ENCODE measurements around the gene PPP2R5C.

Gene PPP2R5C

GRCh38 chr14:101915871-101916815 lies 154.6 kb downstream of the PPP2R5C start:
- peaks cover 17% of the 10 kb centered on the region for H3K4me1 ChIP-seq (ENCODE audit: control insufficient read depth, insufficient read depth, low read length)
- H3K9me3 ChIP-seq (ENCODE audit: control insufficient read depth, low read length) = no peaks in the 10 kb centered on the region
- H3K27me3 ChIP-seq (replicated peaks; ENCODE audit: control insufficient read depth, insufficient read depth, low read length) = no peaks in the 10 kb centered on the region
- H3K36me3 ChIP-seq (ENCODE audit: control insufficient read depth, insufficient read depth, low read length, severe bottlenecking) = peaks cover 31% of the 10 kb centered on the region
- no peak overlapping the region for H3K4me3 ChIP-seq (ENCODE audit: low read length)
- peak overlapping the region; percentile 67 for H3K9ac ChIP-seq (ENCODE audit: low read length)
- no peak for DNase-seq (ENCODE audit: low read depth)

GRCh38 chr14:101916816-101917412 lies 155.4 kb downstream of the PPP2R5C start:
- Histone ChIP-seq H3K9ac (ENCODE audit: low read length) (peak overlapping the region; percentile 67), H3K4me1 (ENCODE audit: control insufficient read depth, insufficient read depth, low read length) (peaks cover 17% of the 10 kb centered on the region), H3K27me3 (replicated peaks; ENCODE audit: control insufficient read depth, insufficient read depth, low read length) (no peaks in the 10 kb centered on the region), H3K4me3 (ENCODE audit: low read length) (no peak overlapping the region), H3K9me3 (ENCODE audit: control insufficient read depth, low read length) (no peaks in the 10 kb centered on the region), H3K36me3 (ENCODE audit: control insufficient read depth, insufficient read depth, low read length, severe bottlenecking) (peaks cover 38% of the 10 kb centered on the region)
- DNase-seq (ENCODE audit: low read depth) = no peak

DNA sequence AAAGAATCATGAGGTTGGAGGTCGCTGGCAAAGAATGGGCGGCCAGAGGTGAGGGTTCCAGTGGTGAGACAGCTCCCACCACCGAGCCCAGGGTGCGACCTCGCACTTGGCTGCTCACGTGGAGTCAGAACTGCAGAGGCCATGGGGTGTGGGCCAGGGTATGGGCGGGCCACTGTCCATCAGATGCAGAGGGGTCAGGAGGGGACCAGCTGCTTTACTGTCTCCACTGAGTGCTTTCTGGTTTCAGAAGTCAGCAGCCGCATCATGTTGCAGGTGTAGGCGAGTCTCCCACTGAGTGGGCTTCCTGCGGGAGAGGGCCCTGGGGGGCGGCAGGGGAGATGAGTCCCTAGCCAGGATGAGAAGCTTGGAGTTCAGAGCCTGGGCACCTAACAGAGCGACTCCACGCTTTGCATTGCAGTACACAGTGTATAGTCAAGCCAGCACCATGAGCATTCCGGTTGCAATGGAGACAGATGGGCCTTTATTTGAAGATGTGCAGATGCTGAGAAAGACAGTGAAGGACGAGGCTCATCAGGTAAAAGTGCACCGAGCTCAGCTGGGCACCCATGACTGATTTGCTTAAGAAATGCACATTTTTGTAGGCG lies 156.0 kb downstream of the PPP2R5C start:
- Histone ChIP-seq H3K36me3 (ENCODE audit: control insufficient read depth, insufficient read depth, low read length, severe bottlenecking) (peaks cover 35% of the 10 kb centered on the region), H3K9me3 (ENCODE audit: control insufficient read depth, low read length) (no peaks in the 10 kb centered on the region), H3K27me3 (replicated peaks; ENCODE audit: control insufficient read depth, insufficient read depth, low read length) (no peaks in the 10 kb centered on the region), H3K9ac (ENCODE audit: low read length) (peak overlapping the region; percentile 54), H3K4me1 (ENCODE audit: control insufficient read depth, insufficient read depth, low read length) (peaks cover 17% of the 10 kb centered on the region), H3K4me3 (ENCODE audit: low read length) (no peak overlapping the region)
- no peak for DNase-seq (ENCODE audit: low read depth)

- Histone ChIP-seq H3K4me3 (ENCODE audit: low read length) (no peak overlapping the region), H3K9ac (ENCODE audit: low read length) (peak overlapping the region; percentile 54), H3K27me3 (replicated peaks; ENCODE audit: control insufficient read depth, insufficient read depth, low read length) (no peaks in the 10 kb centered on the region), H3K36me3 (ENCODE audit: control insufficient read depth, insufficient read depth, low read length, severe bottlenecking) (peaks cover 28% of the 10 kb centered on the region), H3K4me1 (ENCODE audit: control insufficient read depth, insufficient read depth, low read length) (peaks cover 17% of the 10 kb centered on the region), H3K9me3 (ENCODE audit: control insufficient read depth, low read length) (no peaks in the 10 kb centered on the region)
- peak; percentile 12 for DNase-seq (ENCODE audit: low read depth)
These were observed 156.8 kb downstream of the PPP2R5C start for GRCh38 chr14:101918065-101918989.

DNA sequence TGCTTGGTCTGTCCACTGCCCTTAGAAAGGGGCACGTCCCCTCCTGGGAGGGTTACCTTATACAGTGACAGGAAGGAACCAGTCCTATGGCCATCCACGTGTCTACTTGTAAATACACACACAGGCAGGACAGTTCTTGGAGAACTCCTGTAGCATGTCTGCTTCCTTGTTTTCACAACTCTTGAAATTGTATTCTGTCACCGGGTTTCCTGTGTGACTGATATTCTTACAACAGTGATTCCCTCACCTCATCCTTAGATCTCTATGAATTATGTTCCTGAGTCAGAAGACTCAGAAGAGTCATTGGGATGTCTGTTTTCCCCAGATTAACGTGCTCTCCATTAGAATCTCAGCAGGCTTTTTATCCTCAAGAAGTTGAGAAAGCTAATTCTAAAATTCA lies 158.8 kb downstream of the PPP2R5C start:
- DNase-seq (ENCODE audit: low read depth) = no peak
- peaks cover 17% of the 10 kb centered on the region for H3K4me1 ChIP-seq (ENCODE audit: control insufficient read depth, insufficient read depth, low read length)
- H3K27me3 ChIP-seq (replicated peaks; ENCODE audit: control insufficient read depth, insufficient read depth, low read length) = no peaks in the 10 kb centered on the region
- no peak overlapping the region for H3K4me3 ChIP-seq (ENCODE audit: low read length)
- no peaks in the 10 kb centered on the region for H3K9me3 ChIP-seq (ENCODE audit: control insufficient read depth, low read length)
- H3K9ac ChIP-seq (ENCODE audit: low read length) = no peak overlapping the region
- H3K36me3 ChIP-seq (ENCODE audit: control insufficient read depth, insufficient read depth, low read length, severe bottlenecking) = peaks cover 16% of the 10 kb centered on the region

DNA sequence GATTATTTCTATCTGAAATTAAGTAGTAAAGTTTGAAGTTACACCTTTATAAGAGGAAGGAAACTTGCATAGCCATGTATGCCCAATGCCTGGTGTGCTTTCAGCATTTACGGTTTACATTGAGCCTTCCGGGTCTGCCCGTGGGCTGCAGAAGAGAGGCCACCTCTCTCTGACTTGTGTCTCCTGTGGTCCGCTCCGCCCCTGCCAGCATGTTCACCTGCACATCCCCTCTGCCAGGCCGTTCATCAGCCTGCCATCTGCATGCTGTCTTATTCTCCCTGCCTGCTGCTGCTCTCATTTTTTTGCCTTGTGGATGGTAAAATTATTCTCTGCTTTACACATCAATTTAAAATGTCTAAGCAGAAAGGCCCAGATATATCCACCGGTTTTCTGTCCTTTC lies 161.4 kb downstream of the PPP2R5C start:
- no peaks in the 10 kb centered on the region for H3K9me3 ChIP-seq (ENCODE audit: control insufficient read depth, low read length)
- no peak overlapping the region for H3K9ac ChIP-seq (ENCODE audit: low read length)
- H3K27me3 ChIP-seq (replicated peaks; ENCODE audit: control insufficient read depth, insufficient read depth, low read length) = no peaks in the 10 kb centered on the region
- no peak for DNase-seq (ENCODE audit: low read depth)
- peaks cover 18% of the 10 kb centered on the region for H3K36me3 ChIP-seq (ENCODE audit: control insufficient read depth, insufficient read depth, low read length, severe bottlenecking)
- peaks cover 14% of the 10 kb centered on the region for H3K4me1 ChIP-seq (ENCODE audit: control insufficient read depth, insufficient read depth, low read length)
- H3K4me3 ChIP-seq (ENCODE audit: low read length) = no peak overlapping the region

DNA sequence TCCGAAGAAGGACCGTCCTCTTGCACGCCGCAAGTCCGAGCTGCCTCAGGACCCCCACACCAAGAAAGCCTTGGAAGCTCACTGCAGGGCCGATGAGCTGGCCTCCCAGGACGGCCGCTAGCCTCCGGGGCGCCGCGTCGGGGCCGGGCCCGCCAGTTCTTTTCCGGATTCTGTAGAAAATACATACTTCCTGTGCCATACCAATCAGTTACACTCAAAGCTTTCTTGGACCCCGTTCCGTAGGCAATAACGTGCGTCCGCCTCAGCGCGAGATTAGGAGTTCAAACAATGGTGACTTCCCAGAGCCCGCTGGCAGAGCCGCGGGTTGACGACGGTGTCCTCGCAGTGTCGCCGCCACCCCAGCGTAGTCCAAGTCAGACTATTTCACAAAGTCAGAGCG lies 163.6 kb downstream of the PPP2R5C start:
- Histone ChIP-seq H3K36me3 (ENCODE audit: control insufficient read depth, insufficient read depth, low read length, severe bottlenecking) (peaks cover 23% of the 10 kb centered on the region), H3K27me3 (replicated peaks; ENCODE audit: control insufficient read depth, insufficient read depth, low read length) (no peaks in the 10 kb centered on the region), H3K4me3 (ENCODE audit: low read length) (no peak overlapping the region), H3K9ac (ENCODE audit: low read length) (no peak overlapping the region), H3K9me3 (ENCODE audit: control insufficient read depth, low read length) (no peaks in the 10 kb centered on the region), H3K4me1 (ENCODE audit: control insufficient read depth, insufficient read depth, low read length) (peaks cover 25% of the 10 kb centered on the region)
- DNase-seq (ENCODE audit: low read depth) = no peak

DNA sequence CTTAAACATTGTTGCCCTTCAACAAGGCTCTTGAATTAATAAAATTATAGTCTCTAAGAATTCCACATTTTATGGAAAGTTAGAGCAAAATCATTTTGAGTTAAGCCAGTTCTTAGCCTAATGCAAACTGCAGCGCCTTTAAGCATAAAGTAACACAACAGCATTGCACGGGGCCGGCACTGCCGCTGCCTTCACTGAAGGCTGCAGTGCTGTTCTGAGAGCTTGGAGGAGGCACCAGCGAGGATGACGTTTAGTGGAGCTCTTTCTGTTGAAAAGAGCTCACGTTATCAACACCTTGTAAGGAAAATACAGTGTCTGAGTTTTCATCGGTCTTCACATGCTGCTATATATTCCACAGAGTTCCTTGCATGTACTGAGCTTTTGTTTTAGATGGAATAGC lies 164.6 kb downstream of the PPP2R5C start:
- H3K36me3 ChIP-seq (ENCODE audit: control insufficient read depth, insufficient read depth, low read length, severe bottlenecking) = peaks cover 20% of the 10 kb centered on the region
- DNase-seq (ENCODE audit: low read depth) = no peak
- no peaks in the 10 kb centered on the region for H3K27me3 ChIP-seq (replicated peaks; ENCODE audit: control insufficient read depth, insufficient read depth, low read length)
- no peak overlapping the region for H3K9ac ChIP-seq (ENCODE audit: low read length)
- H3K4me1 ChIP-seq (ENCODE audit: control insufficient read depth, insufficient read depth, low read length) = peaks cover 25% of the 10 kb centered on the region
- H3K9me3 ChIP-seq (ENCODE audit: control insufficient read depth, low read length) = no peaks in the 10 kb centered on the region
- H3K4me3 ChIP-seq (ENCODE audit: low read length) = no peak overlapping the region

GRCh38 chr14:101926620-101927019 lies 165.1 kb downstream of the PPP2R5C start:
- Histone ChIP-seq H3K36me3 (ENCODE audit: control insufficient read depth, insufficient read depth, low read length, severe bottlenecking) (peaks cover 15% of the 10 kb centered on the region), H3K9me3 (ENCODE audit: control insufficient read depth, low read length) (no peaks in the 10 kb centered on the region)

DNA sequence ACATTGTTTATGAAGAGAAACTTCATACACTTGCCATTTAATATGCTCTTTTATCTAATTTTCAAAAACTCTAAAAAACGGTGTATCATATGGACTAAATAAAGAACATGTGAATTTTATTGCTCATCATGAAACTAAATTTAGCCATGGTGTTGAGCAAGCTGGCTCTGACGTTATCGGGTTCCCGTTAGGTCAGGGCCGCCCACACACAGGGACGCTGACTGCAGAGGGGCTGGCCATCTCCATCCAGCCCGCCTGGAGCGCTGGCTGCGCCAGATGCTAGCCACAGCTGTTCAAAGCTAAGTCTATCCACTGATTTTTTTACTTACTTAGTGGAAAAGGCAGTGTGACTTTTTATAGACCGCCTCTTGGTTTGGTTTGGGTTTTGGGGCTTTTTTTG lies 166.3 kb downstream of the PPP2R5C start:
- Histone ChIP-seq H3K9ac (ENCODE audit: low read length) (peak overlapping the region; percentile 68), H3K4me1 (ENCODE audit: control insufficient read depth, insufficient read depth, low read length) (peaks cover 25% of the 10 kb centered on the region), H3K9me3 (ENCODE audit: control insufficient read depth, low read length) (no peaks in the 10 kb centered on the region), H3K4me3 (ENCODE audit: low read length) (peak overlapping the region; percentile 42), H3K27me3 (replicated peaks; ENCODE audit: control insufficient read depth, insufficient read depth, low read length) (no peaks in the 10 kb centered on the region), H3K36me3 (ENCODE audit: control insufficient read depth, insufficient read depth, low read length, severe bottlenecking) (peaks cover 10% of the 10 kb centered on the region)
- DNase-seq (ENCODE audit: low read depth) = peak; percentile 99

More at GRCh38 chr14:101926620-101927019, 165.1 kb downstream of the PPP2R5C start:
- no peaks in the 10 kb centered on the region for H3K27me3 ChIP-seq (replicated peaks; ENCODE audit: control insufficient read depth, insufficient read depth, low read length)
- H3K4me3 ChIP-seq (ENCODE audit: low read length) = no peak overlapping the region
- DNase-seq (ENCODE audit: low read depth) = no peak
- H3K9ac ChIP-seq (ENCODE audit: low read length) = peak overlapping the region; percentile 68
- H3K4me1 ChIP-seq (ENCODE audit: control insufficient read depth, insufficient read depth, low read length) = peaks cover 25% of the 10 kb centered on the region

All from adipocyte (in vitro differentiated cells).